ENCODE measurements around the gene FBH1. TPM values are rescaled to one million over a fixed set of nuclear protein-coding genes. Genes with fewer than 3 reads are reported as not detected.

FBH1 gene
- polyA plus RNA-seq, 1 donor from 2014 or later: 85.4 TPM

DNA sequence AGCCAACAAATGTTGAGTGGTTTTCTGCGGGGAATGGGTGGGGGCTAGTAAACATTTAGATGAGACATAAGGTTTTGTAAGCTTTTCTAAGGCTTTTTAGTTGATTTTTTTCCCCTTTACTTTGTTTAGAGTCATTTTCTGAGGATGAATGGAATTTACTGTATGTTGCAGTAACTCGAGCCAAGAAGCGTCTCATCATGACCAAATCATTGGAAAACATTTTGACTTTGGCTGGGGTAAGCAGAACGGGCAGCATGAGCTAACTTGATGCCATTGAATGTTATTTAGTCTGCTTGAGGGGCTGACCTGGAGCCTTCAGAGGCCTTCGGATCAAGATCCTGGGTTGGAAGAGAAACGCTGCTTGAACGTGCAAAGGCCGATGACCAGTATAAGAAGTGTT lies 37.3 kb downstream of the FBH1 start:
- no peak overlapping the region for H3K4me3 Mint-ChIP-seq
- no peaks in the 10 kb centered on the region for H3K4me1 Mint-ChIP-seq
- no peaks in the 10 kb centered on the region for H3K27me3 Mint-ChIP-seq
- H3K36me3 Mint-ChIP-seq: peaks cover 7% of the 10 kb centered on the region
- no peaks in the 10 kb centered on the region for H3K9me3 Mint-ChIP-seq
- no peak overlapping the region for H3K27ac Mint-ChIP-seq

DNA sequence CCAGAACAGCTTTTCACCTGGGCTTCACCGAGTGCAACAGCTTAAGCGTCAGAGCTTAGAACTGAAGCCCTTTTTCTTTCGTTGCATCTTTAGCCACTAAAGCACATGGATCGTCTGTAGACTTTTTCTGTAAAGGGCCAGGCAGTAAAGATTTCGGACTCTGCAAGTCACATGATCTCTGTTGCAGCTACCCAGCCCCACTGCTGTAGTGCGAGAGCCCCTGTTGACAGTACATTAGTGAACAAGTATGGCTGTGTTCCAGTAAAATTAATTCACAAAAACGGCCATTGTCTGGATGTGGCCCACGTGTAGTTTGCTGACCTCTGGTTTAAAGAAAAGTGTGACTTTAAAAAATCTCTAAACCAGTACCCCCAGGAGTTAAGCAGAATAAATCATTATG lies 39.4 kb downstream of the FBH1 start:
- Mint-ChIP-seq H3K27me3 (no peaks in the 10 kb centered on the region), H3K36me3 (peaks cover 9% of the 10 kb centered on the region), H3K9me3 (no peaks in the 10 kb centered on the region), H3K27ac (no peak overlapping the region), H3K4me1 (no peaks in the 10 kb centered on the region), H3K4me3 (no peak overlapping the region)

DNA sequence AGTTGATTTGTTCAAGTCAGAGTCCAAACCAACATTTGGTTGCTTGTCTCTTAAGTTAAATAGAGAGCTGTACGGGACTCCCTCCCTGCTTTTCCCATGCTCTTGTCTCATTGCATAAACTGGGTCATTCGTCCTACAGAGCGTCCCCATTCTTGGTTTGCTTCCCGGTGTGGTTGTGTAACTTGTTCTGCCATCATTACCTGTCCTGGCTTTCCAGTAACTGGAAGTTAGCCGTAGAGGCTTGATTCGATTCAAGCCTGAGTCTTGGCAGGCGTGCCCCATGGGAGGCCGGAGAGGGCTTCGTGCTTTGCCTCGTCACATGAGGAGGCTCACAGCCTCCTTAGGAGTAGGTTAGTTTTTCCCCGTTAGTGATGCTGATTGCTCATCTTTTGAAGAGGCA lies 40.2 kb downstream of the FBH1 start:
- no peaks in the 10 kb centered on the region for H3K4me1 Mint-ChIP-seq
- no peak overlapping the region for H3K4me3 Mint-ChIP-seq
- no peaks in the 10 kb centered on the region for H3K27me3 Mint-ChIP-seq
- no peaks in the 10 kb centered on the region for H3K9me3 Mint-ChIP-seq
- no peak overlapping the region for H3K27ac Mint-ChIP-seq
- H3K36me3 Mint-ChIP-seq: peaks cover 9% of the 10 kb centered on the region

DNA sequence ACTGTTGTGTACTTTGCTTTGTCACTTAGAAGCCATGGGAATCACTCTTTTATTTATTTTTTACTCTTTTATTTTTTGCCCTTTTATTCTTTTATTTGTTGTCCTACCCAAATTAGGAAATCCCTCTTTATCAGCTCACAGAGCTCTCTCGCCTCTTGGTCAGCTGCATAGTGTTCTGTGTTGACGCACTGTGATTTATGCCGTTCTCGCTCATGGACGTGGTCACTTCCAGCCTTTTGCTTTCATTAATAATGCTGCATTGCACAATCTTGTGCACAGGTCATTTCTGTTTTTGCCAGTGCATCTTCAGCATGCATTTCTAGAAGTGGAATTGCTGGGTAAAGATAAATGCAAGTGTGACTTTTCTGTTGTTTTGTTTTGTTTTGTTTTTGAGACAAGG lies 42.3 kb downstream of the FBH1 start:
- H3K9me3 Mint-ChIP-seq: no peaks in the 10 kb centered on the region
- H3K27ac Mint-ChIP-seq: no peak overlapping the region
- H3K36me3 Mint-ChIP-seq: peaks cover 10% of the 10 kb centered on the region
- peaks cover 0 to 2% (median 0%) of the 10 kb centered on the region in 3 donors for H3K4me1 Mint-ChIP-seq
- H3K27me3 Mint-ChIP-seq: no peaks in the 10 kb centered on the region
- no peak overlapping the region for H3K4me3 Mint-ChIP-seq

DNA sequence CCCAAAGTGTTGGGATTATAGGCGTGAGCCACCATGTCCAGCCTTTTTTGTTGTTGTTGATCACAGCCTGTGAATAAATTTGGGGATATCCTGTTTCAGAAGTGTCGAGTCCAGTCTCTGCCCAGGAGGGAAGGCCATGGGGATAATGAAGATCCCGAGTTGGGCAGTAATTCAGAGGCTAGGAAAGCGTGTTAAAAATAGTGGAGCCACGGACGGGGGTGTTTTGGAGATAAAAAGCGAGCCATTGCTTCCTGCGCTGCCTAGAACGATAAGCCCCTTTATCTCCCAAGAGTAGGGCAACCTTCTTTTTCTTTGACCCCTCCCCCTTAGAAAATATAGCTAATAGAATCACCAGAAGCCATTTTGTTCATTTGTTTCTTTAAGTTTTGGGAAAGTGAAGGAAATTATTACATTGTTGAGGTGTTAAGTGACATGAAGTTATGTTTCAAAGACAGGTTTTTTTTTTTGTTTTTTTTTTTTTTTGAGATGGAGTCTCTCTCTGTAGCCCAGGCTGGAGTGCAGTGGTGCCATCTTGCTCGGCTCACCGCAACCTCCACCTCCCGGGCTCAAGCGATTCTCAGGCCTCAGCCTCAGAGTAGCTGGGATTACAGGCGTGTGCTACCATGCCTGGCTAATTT lies 44.0 kb downstream of the FBH1 start:
- no peaks in the 10 kb centered on the region for H3K27me3 Mint-ChIP-seq
- no peaks in the 10 kb centered on the region for H3K9me3 Mint-ChIP-seq
- no peak overlapping the region for H3K4me3 Mint-ChIP-seq
- peaks cover 15% of the 10 kb centered on the region for H3K36me3 Mint-ChIP-seq
- H3K4me1 Mint-ChIP-seq: peaks cover 0 to 9% (median 2%) of the 10 kb centered on the region in 3 donors
- H3K27ac Mint-ChIP-seq: no peak overlapping the region

DNA sequence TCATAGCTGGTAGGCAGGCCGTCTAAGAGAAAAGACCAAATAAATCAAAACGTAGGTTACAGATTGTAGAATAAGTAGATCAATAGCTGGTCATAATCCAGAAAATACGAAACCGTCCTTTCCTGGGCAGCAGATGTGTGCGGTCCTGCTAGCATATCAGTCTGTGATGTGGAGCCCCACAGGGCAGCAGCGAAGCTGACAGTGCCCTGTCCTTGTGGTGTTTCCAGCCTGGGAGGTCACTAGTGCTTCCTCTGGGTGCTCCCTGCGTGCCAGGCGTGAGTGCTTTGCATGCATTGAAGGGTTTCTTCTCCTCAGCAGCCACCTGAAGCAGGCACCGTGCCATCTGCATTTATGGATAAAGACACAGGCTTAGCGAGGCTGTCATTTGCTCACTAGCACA lies 45.6 kb downstream of the FBH1 start:
- Mint-ChIP-seq H3K4me1 (peaks cover 0 to 9% (median 2%) of the 10 kb centered on the region in 3 donors), H3K9me3 (no peaks in the 10 kb centered on the region), H3K36me3 (peaks cover 15% of the 10 kb centered on the region), H3K27me3 (no peaks in the 10 kb centered on the region), H3K27ac (peak overlapping the region in 1 of 3 donors; percentile 39), H3K4me3 (no peak overlapping the region)

DNA sequence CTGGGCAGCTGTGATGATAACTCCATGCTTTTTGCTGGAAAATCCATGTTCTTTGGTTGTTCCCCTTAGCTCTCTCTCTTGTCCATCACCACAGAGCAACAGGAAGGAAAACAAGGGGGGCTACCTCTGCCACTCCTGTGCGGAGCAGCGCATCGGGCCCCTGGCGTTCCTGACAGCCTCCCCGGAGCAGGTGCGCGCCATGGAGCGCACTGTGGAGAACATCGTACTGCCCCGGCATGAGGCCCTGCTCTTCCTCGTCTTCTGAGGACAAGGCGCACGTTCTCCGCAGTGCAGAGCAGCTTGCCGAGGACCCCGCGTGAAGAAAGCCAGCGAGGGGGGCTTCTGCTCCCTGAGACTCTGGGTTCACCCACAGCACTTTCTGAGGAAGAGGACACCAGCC lies 47.0 kb downstream of the FBH1 start:
- Mint-ChIP-seq H3K27ac (no peak overlapping the region), H3K4me1 (peaks cover 0 to 9% (median 2%) of the 10 kb centered on the region in 3 donors), H3K36me3 (peaks cover 15% of the 10 kb centered on the region), H3K27me3 (no peaks in the 10 kb centered on the region), H3K9me3 (no peaks in the 10 kb centered on the region), H3K4me3 (peak overlapping the region in 1 of 4 donors; percentile 67)

DNA sequence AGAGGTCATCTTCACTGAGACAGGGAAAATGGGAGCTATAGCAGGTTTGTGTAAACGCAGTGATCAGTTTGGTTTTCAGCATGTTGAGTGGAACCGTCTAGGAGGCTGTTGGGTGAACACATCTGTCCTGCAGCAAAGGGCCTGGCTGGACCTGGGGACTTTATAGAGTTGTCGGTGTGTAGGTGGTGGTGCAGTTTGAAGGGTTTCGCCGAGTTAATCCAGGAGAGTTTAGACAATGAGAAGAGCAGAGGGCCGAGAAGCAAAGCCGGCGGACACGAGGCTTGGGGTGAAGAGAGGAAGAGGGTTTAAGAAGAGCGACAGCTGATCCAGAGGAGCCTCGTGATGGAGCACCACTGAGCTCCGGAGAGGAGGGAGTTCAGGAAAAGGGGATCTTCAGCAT lies 48.2 kb downstream of the FBH1 start:
- no peaks in the 10 kb centered on the region for H3K27me3 Mint-ChIP-seq
- peaks cover 14% of the 10 kb centered on the region for H3K36me3 Mint-ChIP-seq
- peaks cover 0 to 9% (median 2%) of the 10 kb centered on the region in 3 donors for H3K4me1 Mint-ChIP-seq
- H3K4me3 Mint-ChIP-seq: no peak overlapping the region
- H3K9me3 Mint-ChIP-seq: no peaks in the 10 kb centered on the region
- no peak overlapping the region for H3K27ac Mint-ChIP-seq

DNA sequence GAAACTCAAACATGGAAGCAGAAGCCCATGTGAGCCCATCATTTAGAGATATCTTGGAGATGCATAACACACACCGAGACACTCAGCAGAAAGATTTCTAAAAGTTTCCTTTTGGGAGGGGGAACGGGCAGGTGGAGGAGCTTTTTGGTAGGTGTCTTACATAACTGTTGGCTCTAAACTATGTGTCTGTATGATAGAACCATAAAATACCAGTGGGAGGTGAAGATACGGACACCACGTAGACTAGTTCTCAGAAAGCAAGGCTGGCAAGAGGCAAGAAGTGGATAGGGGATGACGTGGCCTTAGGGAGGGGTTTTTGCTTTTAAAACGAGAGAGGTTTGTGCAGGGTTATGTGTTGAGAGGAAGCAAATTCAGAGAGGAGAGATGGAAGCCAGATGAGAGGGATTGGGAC lies 50.8 kb downstream of the FBH1 start:
- H3K27me3 Mint-ChIP-seq: no peaks in the 10 kb centered on the region
- H3K9me3 Mint-ChIP-seq: no peaks in the 10 kb centered on the region
- peak overlapping the region in 1 of 3 donors; percentile 40 for H3K27ac Mint-ChIP-seq
- no peak overlapping the region for H3K4me3 Mint-ChIP-seq
- peaks cover under 1 to 9% (median 2%) of the 10 kb centered on the region in 3 donors for H3K4me1 Mint-ChIP-seq
- peaks cover 16% of the 10 kb centered on the region for H3K36me3 Mint-ChIP-seq

DNA sequence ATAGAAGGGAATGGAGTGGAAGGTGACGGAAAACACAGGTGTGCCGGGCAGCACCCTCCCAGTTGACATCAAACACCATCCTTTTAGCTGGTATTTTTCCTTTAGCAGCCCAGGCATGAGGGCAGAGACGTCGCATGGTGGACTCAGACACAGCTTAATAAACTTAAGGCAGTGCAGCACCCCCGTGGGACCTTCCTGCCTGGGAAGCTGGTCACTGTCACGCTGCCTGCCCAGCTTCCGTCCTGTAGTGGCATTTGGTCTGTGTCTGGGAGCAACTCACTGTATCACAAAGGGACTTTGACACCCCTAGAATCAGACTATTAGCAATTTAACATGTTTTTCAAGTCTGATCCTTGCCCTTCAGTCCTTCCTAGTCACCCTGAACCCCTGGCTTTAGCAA lies 51.5 kb downstream of the FBH1 start:
- Mint-ChIP-seq H3K36me3 (peaks cover 17% of the 10 kb centered on the region), H3K4me3 (no peak overlapping the region), H3K27ac (no peak overlapping the region), H3K27me3 (no peaks in the 10 kb centered on the region), H3K9me3 (no peaks in the 10 kb centered on the region), H3K4me1 (peaks cover 2 to 9% (median 3%) of the 10 kb centered on the region in 3 donors)

DNA sequence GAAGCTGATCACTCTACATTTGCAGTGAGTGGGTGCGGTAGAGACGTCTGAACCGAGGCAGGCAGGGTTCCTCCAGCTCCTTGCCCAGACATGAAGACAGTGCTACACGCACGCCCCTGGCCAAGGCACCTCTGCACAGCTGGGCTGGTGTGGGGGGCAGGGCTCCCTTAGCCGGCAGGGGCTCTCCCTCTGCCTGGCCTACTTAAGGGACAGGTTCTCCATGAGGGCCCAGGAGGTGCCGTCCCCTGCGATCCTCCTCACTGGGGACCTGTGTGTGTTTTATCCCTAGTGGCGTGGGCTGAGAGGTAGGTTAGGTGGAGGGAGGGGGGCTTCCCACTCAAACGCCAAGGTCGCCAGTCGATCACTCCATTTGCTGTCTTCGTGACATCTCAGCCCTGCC lies 52.0 kb downstream of the FBH1 start:
- Mint-ChIP-seq H3K36me3 (peaks cover 17% of the 10 kb centered on the region), H3K9me3 (no peaks in the 10 kb centered on the region), H3K4me3 (no peak overlapping the region), H3K27ac (no peak overlapping the region), H3K27me3 (no peaks in the 10 kb centered on the region), H3K4me1 (peaks cover 2 to 9% (median 3%) of the 10 kb centered on the region in 3 donors)

DNA sequence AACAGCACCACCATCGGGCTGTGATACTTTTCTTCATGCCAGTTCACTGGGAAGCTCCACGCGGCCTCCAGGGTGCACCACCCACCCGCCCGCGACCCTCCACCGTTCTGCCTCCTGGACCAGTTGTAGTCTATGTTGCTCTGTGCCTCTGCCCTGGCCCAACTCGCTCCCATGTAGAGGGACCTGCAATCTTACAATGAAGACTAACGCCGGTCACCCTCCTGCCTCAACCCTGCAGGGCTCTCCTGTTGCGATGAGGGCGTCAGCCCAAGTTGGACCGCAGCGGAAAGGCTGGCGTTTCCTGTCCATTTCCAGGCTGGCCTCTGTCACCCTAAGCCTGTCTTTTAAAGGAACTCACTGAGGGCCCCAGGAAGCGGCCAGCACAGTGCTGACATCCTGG lies 52.4 kb downstream of the FBH1 start:
- Mint-ChIP-seq H3K27me3 (no peaks in the 10 kb centered on the region), H3K27ac (no peak overlapping the region), H3K4me3 (no peak overlapping the region), H3K4me1 (peaks cover 2 to 9% (median 3%) of the 10 kb centered on the region in 3 donors), H3K36me3 (peaks cover 16% of the 10 kb centered on the region), H3K9me3 (no peaks in the 10 kb centered on the region)

DNA sequence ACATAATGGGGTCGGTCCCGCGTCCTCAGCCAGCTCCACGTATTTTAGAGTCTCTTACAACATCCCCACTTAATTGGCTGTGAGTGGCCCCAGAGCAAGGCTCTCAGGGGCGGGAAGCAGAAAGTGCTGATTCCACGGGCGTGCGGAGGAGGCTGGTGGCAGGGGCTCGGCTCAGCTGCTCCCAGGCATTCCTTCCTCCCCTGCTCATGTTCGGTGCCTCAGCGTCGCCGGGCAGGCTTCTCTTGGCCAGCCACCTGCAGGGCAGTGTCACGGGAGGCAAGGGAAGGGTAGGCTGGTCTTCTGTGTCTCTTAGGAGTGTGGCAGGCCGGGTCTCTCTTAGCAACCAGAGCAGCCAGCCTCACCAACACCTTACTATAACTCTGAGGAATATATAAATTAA lies 53.5 kb downstream of the FBH1 start:
- no peak overlapping the region for H3K4me3 Mint-ChIP-seq
- H3K27me3 Mint-ChIP-seq: no peaks in the 10 kb centered on the region
- H3K36me3 Mint-ChIP-seq: peaks cover 9% of the 10 kb centered on the region
- no peaks in the 10 kb centered on the region for H3K9me3 Mint-ChIP-seq
- no peak overlapping the region for H3K27ac Mint-ChIP-seq
- peaks cover 2 to 4% (median 3%) of the 10 kb centered on the region in 3 donors for H3K4me1 Mint-ChIP-seq

DNA sequence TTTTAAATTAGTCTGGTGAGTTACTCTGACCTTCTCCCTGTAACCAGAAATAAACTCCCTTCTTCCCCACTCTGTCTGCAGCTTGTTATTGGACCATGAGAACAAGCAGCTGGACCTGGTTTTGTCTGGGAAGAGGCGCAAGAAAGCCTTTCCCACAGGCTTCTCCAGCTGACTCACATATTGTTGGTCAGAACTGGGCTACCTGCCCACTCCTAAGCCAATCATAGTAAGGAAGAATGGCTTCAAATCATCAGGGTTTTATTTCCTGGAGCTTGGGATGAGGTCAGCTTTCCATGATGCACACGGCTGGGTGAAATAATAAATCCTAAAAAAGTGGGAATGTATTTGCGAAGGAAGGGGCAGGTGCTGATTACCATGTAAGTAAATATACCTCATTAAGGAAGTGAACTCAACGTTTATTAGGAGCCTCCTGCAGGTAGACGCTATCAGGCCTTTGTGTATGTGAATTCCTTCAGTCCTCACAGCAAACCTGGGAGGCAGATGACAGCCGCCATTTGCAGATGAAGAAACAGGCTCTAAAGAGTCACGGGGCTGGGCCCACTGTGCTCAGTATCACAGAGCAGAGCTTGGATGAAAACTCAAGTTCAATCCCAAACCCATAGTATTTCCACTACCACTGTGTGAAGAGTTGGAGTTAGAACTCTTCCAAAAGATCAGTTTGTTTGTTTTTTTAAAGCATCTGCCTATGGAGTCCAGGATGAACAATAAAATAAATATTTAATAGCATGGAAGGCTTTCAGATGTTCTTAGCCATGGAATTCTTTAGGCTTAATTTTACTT lies 54.5 kb downstream of the FBH1 start:
- H3K4me3 Mint-ChIP-seq: no peak overlapping the region
- no peaks in the 10 kb centered on the region for H3K27me3 Mint-ChIP-seq
- peaks cover 6% of the 10 kb centered on the region for H3K36me3 Mint-ChIP-seq
- H3K9me3 Mint-ChIP-seq: no peaks in the 10 kb centered on the region
- H3K4me1 Mint-ChIP-seq: peaks cover 0 to 5% (median 2%) of the 10 kb centered on the region in 3 donors
- H3K27ac Mint-ChIP-seq: peak overlapping the region in 1 of 3 donors; percentile 16

DNA sequence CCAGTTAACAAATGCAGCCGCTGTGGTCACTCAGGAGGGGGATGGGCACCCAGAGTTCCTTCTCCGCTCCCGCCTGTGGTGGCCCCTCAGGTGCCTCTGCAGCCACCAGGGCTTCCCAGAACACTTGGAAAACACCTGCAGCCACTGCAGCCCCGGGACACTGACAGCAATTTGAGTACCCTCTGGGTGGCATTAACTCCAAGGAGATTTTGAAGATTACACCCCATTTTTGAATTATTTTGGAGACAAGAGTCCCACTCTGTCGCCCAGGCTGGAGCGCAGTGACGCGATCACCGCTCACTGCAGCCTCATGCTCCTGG lies 55.1 kb downstream of the FBH1 start:
- H3K4me3 Mint-ChIP-seq: no peak overlapping the region
- H3K27ac Mint-ChIP-seq: peak overlapping the region in 1 of 3 donors; percentile 16
- H3K36me3 Mint-ChIP-seq: peaks cover 6% of the 10 kb centered on the region
- peaks cover 0 to 5% (median 2%) of the 10 kb centered on the region in 3 donors for H3K4me1 Mint-ChIP-seq
- no peaks in the 10 kb centered on the region for H3K9me3 Mint-ChIP-seq
- no peaks in the 10 kb centered on the region for H3K27me3 Mint-ChIP-seq
